ENCODE results near the gene CLDN22.

GRCh38 chr4:183297675-183298074 is 22.4 kb downstream of the CLDN22 start:
- no peak for TF ChIP-seq CTCF (IDR thresholded peaks at IDR 0.05)
- TF ChIP-seq POLR2A (IDR thresholded peaks at IDR 0.05): no peak
